Upper lobe of left lung (tissue), 6 donors: ENCODE measurements around the gene AKAP6. TPM values are rescaled to one million over a fixed set of nuclear protein-coding genes. Genes with fewer than 3 reads are reported as not detected.
"Not testable (repeated sequence)": the region's sequence is repeated elsewhere in the genome, so short reads cannot be mapped to it uniquely, and the experiment has no call there.

Experiments used
- ATAC-seq, 2 donors: fragments of 200-7000 bp; cut with Tn5 transposase; one replicate each; pipeline ENCODE4 v1.9.1; 2022; ENCODE audit warnings: mild to moderate bottlenecking in 2 of 2, moderate library complexity in 2 of 2; ENCODE audit not compliant: low FRiP score in 2 of 2
- DNase-seq, 2 donors: peaks; one replicate each; pipeline ENCODE4 v3.0.0-alpha.2; 2019 to 2020
- H3K27ac ChIP-seq, 4 donors: fragments of 200-600 bp; sonication (generic); one replicate each; pipeline ENCODE4 v1.5.1; 2016 to 2019
- H3K27me3 ChIP-seq, 4 donors: fragments of 200-600 bp; sonication (generic); one replicate each; pipeline ENCODE4 v1.5.1; 2017 to 2019
- H3K36me3 ChIP-seq, 4 donors: fragments of 200-600 bp; sonication (generic); one replicate each; pipeline ENCODE4 v1.5.1; 2016 to 2019
- H3K4me1 ChIP-seq, 4 donors: fragments of 200-600 bp; sonication (generic); one replicate each; pipeline ENCODE4 v1.5.1; 2018 to 2019
- H3K4me3 ChIP-seq, 4 donors: fragments of 200-600 bp; sonication (generic); one replicate each; pipeline ENCODE4 v1.5.1; 2017 to 2019; ENCODE audit warnings: mild to moderate bottlenecking in 2 of 4, moderate library complexity in 1 of 4
- H3K9me3 ChIP-seq, 4 donors: fragments of 200-600 bp; sonication (generic); one replicate each; pipeline ENCODE4 v1.5.1; 2018 to 2019
- CTCF ChIP-seq, 6 experiments: fragments of 450-650 bp in 4 of 6; fragments of 200-600 bp in 2 of 6; sonication (generic) in 2 of 6; IDR thresholded peaks; one replicate each; pipeline ENCODE4 v1.5.1; 2016 to 2019; ENCODE audit warnings: antibody characterized with exemption in 6 of 6
- EP300 ChIP-seq, 4 donors: sonication (generic); formaldehyde crosslinking; IDR thresholded peaks; one replicate each; pipeline ENCODE4 v1.5.1; 2017; ENCODE audit warnings: antibody characterized with exemption in 4 of 4, control low read depth in 2 of 4
- POLR2A ChIP-seq, 4 donors: fragments of 450-650 bp; IDR thresholded peaks; one replicate each; pipeline ENCODE4 v1.5.1; 2016 to 2017; ENCODE audit warnings: antibody characterized with exemption in 4 of 4, mild to moderate bottlenecking in 2 of 4
- POLR2AphosphoS5 ChIP-seq, 2 donors: sonication (generic); formaldehyde crosslinking; IDR thresholded peaks; one replicate each; pipeline ENCODE4 v1.5.1; 2017; ENCODE audit warnings: antibody characterized with exemption in 2 of 2
- WGBS, 2 donors: methylation state at CpG; one replicate each; pipeline ENCODE4 v1.1.5; 2017 to 2018; 5-methylcytosine and 5-hydroxymethylcytosine counted together
- total RNA-seq, 6 donors: library from RNA; depleted of rRNA in 4 of 6; stranded (reverse); fragments of >200 nt in 4 of 6; gene quantifications; one replicate each; pipeline versions ENCODE4 v1.1.0 to v1.2.1, GENCODE V29; 2016 to 2021
- donor health status: DM: no; HTN: no; CAD: no; lungs with moderate emphysema.
- donor health status: DM: no; HTN: yes; CAD: no; lungs with severe emphysema.

The AKAP6 gene
- total RNA-seq, 6 donors from 2014 or later, result 6.2 to 27.7 (median 10.7) TPM

GRCh38 chr14:32381869-32382268 is 52.8 kb downstream of the AKAP6 start:
- H3K4me1 ChIP-seq, result no peaks in the 10 kb centered on the region
- ATAC-seq (no peak), DNase-seq (no peak)
- no peaks in the 10 kb centered on the region for H3K9me3 ChIP-seq
- H3K27me3 ChIP-seq, result no peaks in the 10 kb centered on the region
- TF ChIP-seq POLR2AphosphoS5 (IDR thresholded peaks at IDR 0.05), result no peak
- TF ChIP-seq POLR2A (IDR thresholded peaks at IDR 0.05), result no peak
- no peak for TF ChIP-seq CTCF (IDR thresholded peaks at IDR 0.05)
- TF ChIP-seq EP300 (IDR thresholded peaks at IDR 0.05), result no peak
- H3K36me3 ChIP-seq, result no peaks in the 10 kb centered on the region
- no peak overlapping the region for H3K4me3 ChIP-seq
- WGBS, 2 donors, result 89 to 94% methylated on average over 2 of the region's 2 CpGs
- no peak overlapping the region for H3K27ac ChIP-seq

- Histone ChIP-seq H3K9me3 (no peaks in the 10 kb centered on the region), H3K27ac (no peak overlapping the region), H3K4me3 (no peak overlapping the region), H3K4me1 (no peaks in the 10 kb centered on the region), H3K36me3 (no peaks in the 10 kb centered on the region), H3K27me3 (no peaks in the 10 kb centered on the region)
- TF ChIP-seq POLR2AphosphoS5 (IDR thresholded peaks at IDR 0.05) (no peak), CTCF (IDR thresholded peaks at IDR 0.05) (no peak), POLR2A (IDR thresholded peaks at IDR 0.05) (no peak), EP300 (IDR thresholded peaks at IDR 0.05) (no peak)
- 84 to 100% methylated on average over 1 of the region's 1 CpG for WGBS, 2 donors
- DNase-seq, result no peak
- ATAC-seq, result no peak
These were observed 53.6 kb downstream of the AKAP6 start for GRCh38 chr14:32382704-32383103.

GRCh38 chr14:32383364-32384009 is 54.4 kb downstream of the AKAP6 start:
- no peaks in the 10 kb centered on the region for H3K9me3 ChIP-seq
- H3K27ac ChIP-seq, result no peak overlapping the region
- H3K4me3 ChIP-seq, result no peak overlapping the region
- H3K36me3 ChIP-seq, result no peaks in the 10 kb centered on the region
- TF ChIP-seq CTCF (IDR thresholded peaks at IDR 0.05), result no peak
- ATAC-seq (no peak), DNase-seq (no peak)
- H3K4me1 ChIP-seq, result no peaks in the 10 kb centered on the region
- H3K27me3 ChIP-seq, result no peaks in the 10 kb centered on the region
- 85 to 89% methylated on average over 3 of the region's 3 CpGs for WGBS, 2 donors

- no peak for TF ChIP-seq POLR2AphosphoS5 (IDR thresholded peaks at IDR 0.05)
- TF ChIP-seq CTCF (IDR thresholded peaks at IDR 0.05), result no peak
- no peak for TF ChIP-seq EP300 (IDR thresholded peaks at IDR 0.05)
- TF ChIP-seq POLR2A (IDR thresholded peaks at IDR 0.05), result no peak
- H3K4me1 ChIP-seq, result no peaks in the 10 kb centered on the region
- 85 to 91% methylated on average over 2 of the region's 2 CpGs for WGBS, 2 donors
- no peaks in the 10 kb centered on the region for H3K36me3 ChIP-seq
- H3K27me3 ChIP-seq, result no peaks in the 10 kb centered on the region
- DNase-seq (no peak), ATAC-seq (no peak)
- no peak overlapping the region for H3K27ac ChIP-seq
- H3K4me3 ChIP-seq, result no peak overlapping the region
- no peaks in the 10 kb centered on the region for H3K9me3 ChIP-seq
These were observed 55.4 kb downstream of the AKAP6 start for GRCh38 chr14:32384464-32384863.

GRCh38 chr14:32387295-32387694 is 58.2 kb downstream of the AKAP6 start:
- not testable (repeated sequence) for H3K4me3 ChIP-seq, DNase-seq, H3K9me3 ChIP-seq, H3K36me3 ChIP-seq, H3K4me1 ChIP-seq, ATAC-seq, H3K27me3 ChIP-seq, H3K27ac ChIP-seq
- 84 to 95% methylated on average over 2 of the region's 2 CpGs for WGBS, 2 donors
